Right renal cortex interstitium (tissue), 3 donors: ENCODE data around the gene SYNGR3. TPM values are rescaled to one million over a fixed set of nuclear protein-coding genes. Genes with fewer than 3 reads are reported as not detected.
A peak's percentile ranks its signal among the peaks of the same experiment; 100 is the strongest.

Experiments
- DNase-seq, 3 donors: peaks; one replicate each; pipeline ENCODE4 v3.0.0-alpha.2; 2013; ENCODE audit warnings: low read depth in 3 of 3, low spot score in 2 of 3
- polyA plus RNA-seq, 3 donors: library from polyadenylated mRNA; unstranded; fragments of 120-200 nt; gene quantifications; one replicate each; pipeline ENCODE4 v1.2.1, GENCODE V29; 2013; ENCODE audit not compliant: insufficient read length in 3 of 3

Gene SYNGR3
- polyA plus RNA-seq, 3 donors = 1.3 to 1.9 (median 1.4) TPM

DNA sequence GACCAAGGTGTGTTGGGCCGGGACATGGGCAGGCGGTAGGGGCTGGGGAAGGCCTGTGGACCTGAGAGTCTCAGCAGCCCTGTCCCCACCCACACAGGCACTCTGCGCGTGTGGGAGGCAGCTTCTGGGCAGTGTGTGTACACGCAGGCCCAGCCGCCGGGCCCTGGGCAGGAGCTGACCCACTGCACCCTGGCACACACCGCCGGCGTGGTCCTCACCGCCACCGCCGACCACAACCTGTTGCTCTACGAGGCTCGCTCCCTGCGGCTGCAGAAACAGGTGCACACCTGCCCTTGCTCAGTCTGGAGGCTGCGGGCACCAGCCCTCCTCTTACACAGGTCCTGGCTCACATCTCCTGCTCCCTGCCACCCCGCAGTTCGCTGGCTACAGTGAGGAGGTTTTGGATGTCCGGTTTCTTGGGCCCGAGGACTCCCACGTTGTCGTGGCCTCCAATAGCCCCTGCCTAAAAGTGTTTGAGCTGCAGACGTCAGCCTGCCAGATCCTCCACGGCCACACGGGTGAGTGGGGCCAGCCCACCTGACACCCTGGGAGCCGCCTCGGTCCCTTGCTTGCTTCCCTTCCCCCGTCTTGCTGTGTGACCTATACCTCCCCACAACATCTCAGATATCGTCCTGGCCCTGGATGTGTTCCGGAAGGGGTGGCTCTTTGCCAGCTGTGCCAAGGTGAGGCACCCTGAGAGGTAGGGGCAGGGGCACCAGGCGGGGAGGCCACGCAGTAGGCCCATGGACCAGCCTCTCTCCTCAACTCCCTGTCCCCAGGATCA is 14.1 kb upstream of the SYNGR3 start:
- DNase-seq = no peak

GRCh38 chr16:1976216-1976520 is 13.6 kb upstream of the SYNGR3 start:
- DNase-seq = no peak

GRCh38 chr16:1976951-1977874 is 12.6 kb upstream of the SYNGR3 start:
- DNase-seq = no peak

DNA sequence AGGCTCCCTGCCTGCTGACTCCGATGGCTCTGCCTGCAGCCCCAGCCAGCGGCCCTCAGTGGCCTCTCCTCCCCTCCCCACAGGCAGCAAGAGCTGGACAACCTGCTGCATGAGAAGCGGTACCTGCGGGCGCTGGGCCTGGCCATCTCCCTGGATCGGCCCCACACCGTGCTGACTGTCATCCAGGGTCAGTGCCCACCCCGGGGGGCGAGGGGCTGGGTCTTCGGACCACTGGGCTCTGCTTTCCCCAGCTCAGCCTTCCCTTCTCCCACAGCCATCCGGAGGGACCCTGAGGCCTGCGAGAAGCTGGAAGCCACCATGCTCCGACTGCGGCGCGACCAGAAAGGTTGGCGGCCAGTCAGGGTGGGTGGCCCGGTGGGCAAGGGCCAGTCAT is 11.9 kb upstream of the SYNGR3 start:
- DNase-seq = no peak

DNA sequence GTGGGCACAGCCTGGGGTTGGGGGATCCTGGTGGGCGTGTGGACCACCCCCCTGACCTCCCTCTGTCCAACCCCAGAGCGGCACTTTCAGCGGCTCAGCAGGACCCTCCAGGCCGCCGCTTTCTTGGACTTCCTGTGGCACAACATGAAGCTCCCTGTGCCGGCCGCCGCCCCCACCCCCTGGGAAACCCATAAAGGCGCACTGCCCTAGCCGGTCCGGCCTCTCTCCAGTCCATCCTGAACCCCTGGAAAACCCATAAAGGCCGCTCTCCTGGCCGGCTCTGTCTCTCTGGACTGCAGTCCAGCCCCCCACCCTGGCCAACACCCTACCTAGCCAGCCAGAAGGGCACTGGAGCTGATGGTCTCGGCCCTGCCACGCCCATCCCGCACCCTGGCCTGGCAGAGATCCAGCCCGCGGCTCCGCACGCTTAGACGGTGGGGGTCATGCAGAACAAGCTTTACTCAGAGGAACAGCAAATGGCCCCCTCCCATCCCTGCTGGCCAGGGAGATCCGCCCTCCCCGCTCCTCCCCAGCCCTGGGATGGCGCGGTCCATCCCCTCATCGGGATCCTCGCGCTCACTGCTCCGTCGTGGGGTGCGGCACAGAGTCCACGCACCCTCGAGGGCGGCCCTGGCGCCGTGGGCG is 11.2 kb upstream of the SYNGR3 start:
- DNase-seq = no peak

DNA sequence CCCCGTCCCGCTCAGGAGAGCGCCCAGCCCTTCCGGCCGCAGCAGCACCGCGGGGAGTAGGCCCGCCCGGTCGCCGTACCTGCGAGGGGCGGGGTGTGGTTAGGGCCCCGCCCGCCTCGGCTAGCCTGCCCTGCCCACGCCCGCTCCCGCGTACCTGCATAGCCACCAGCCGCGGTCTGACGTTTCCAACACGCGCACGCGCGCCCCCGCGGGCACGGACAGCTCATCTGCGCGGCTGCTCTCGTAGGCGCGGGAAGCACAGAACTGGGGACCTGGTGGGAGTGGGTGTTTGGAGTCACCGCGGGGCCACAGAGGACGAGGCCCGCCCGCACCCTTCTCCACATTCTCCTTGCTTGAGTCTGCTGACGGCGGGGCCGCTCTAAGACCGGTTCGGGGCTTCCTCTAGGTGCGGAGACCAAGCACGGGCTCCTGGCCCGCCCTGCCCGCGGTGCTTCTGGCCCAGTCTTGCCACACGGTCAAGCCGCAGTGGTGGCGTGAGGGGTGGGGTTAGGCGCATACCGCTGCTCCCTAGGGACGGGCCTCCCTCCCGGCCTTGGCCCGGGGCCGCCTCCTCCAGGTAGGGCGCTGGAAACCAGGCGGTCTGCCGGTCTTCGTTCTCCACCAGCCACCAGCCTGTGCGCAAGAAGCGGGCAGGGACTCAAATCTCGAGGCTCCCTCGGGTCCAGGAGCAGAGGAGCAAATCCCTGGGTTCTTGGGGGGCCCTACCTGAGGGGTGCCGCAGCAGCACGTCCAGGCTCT is 10.3 kb upstream of the SYNGR3 start:
- no peak for DNase-seq

DNA sequence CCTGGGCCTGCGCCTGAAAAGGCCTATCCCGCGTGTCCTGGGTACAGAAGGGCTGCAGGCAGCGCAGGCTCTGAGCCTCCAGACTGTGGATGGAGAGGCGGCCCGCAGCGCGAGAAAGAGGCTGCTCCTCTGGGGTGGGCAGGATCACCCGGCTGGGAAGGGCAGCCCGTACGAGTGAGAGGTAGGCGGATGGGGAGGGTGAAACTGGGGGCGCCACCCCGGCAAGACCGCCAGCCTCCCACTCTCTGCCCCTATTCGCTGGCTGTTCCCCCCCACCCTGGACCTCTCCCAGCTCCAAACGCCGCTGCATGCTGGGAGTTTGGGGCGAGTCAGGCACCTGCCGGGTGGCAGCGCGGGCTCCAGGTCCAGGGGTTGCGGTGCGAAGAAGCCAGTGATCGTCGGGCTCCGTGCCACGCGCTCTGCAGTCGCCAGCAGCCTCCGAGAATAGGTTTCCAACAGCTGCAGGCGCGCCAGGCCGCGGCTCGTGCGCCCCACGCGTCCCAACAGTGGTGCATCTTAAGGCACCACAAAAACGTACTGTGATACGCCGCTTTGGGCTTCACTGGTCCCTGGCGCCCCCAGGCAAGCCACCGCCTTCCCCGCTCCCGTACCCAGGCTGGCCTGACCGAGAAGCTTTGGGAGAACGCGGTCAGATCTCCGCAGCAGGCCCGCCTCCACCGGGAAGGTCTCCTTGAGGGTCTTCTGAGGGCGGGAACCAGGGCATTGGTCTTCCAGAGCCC is 9.6 kb upstream of the SYNGR3 start:
- no peak for DNase-seq

- DNase-seq = no peak
Measured at GRCh38 chr16:1980770-1981087, 9.0 kb upstream of the SYNGR3 start.

DNA sequence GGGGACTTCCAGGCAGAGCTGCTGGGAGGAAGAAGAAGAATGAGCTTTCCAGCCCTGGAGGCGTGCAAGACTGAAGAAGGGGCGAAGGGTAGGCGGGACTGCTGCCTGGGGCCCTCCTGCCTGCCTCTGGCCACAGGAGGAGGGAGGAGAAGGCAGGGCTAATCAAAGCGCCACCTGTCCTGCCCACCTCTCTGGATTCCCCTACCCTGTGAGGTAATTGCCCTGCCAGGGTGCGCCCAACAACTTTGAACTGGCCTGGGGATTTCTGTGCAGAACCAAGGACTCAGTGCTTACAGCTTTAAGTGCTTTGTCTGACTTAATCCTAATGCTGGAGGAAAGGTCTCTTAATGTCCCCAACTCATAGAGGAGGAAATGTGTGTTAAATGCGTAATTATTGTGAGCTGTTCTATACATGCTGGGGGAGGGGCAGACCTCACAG is 8.4 kb upstream of the SYNGR3 start, which contains the start of gene NOXO1:
Gene NOXO1 (minus strand): TSS at position 72 of the 439 bp plus-strand sequence. CDS start 290 bp downstream, outside the sequence.
- no peak for DNase-seq

- no peak for DNase-seq
Measured at GRCh38 chr16:1982013-1982433, 7.7 kb upstream of the SYNGR3 start.

DNA sequence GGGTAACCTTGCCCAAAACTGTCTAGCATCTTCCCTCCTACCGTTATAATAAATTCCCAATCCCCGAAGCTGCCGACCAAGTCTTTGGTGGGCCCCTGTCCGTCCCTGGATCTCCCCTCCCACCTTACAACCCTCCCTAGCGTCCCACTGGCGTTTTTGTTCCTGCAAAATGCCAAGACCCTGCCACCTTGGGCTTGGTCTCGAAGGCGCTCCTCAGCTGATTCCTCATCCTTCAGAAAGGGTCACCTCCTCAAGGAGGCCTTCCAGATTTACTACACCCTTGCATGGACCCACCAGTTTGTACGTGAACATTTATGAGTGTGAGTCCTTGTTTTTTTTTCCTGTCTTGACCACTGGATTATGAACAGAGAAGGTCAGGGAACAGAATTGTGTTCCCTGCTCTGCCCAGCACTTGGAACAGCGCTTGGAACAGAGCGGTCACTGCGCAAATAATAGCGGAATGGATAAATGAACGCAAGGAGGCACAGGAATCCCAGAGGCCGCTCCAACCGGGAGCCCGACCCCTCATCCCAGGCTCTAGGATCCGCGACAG is 6.7 kb upstream of the SYNGR3 start:
- DNase-seq = no peak

DNA sequence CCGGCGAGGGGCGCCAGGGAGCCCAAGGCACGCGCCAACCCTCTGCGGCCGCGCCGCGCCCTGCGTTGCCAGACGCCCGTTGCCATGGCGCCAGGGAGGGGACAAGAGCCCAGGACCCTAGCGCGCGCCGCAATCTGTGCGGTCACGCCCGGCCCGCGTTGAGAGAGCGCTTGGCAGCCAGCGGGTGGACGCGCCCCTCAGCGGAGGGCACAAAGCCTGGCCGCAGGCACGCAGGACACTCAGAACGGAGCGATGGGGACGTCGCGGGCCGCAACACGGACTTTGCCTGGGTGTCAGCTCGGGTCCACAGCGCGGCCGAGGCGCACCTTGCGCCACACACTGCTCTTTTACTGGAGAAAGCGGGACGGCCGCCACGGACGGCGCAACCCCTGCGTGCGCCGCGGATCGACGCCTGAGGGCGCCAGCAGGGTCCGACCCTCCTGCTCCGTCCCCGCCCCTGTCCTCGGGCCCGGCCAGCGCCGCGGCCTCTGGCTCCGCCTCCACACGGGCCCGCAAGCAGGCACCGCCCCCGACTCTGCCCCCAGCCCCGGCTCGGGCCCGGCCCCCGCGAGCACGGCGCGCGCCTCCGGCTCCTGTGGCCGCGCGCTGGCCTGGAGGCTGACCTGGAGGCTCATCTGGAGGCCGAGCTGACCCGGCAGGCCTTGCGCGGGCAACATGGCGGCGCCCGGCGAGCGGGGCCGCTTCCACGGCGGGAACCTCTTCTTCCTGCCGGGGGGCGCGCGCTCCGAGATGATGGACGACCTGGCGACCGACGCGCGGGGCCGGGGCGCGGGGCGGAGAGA is 6.0 kb upstream of the SYNGR3 start, which contains the start of gene GFER:
Gene GFER (plus strand): TSS at position 650 of the 803 bp plus-strand sequence. CDS start 26 bp downstream, at position 676.
- peak in 2 of 3 donors; percentile 79 to 82 for DNase-seq

DNA sequence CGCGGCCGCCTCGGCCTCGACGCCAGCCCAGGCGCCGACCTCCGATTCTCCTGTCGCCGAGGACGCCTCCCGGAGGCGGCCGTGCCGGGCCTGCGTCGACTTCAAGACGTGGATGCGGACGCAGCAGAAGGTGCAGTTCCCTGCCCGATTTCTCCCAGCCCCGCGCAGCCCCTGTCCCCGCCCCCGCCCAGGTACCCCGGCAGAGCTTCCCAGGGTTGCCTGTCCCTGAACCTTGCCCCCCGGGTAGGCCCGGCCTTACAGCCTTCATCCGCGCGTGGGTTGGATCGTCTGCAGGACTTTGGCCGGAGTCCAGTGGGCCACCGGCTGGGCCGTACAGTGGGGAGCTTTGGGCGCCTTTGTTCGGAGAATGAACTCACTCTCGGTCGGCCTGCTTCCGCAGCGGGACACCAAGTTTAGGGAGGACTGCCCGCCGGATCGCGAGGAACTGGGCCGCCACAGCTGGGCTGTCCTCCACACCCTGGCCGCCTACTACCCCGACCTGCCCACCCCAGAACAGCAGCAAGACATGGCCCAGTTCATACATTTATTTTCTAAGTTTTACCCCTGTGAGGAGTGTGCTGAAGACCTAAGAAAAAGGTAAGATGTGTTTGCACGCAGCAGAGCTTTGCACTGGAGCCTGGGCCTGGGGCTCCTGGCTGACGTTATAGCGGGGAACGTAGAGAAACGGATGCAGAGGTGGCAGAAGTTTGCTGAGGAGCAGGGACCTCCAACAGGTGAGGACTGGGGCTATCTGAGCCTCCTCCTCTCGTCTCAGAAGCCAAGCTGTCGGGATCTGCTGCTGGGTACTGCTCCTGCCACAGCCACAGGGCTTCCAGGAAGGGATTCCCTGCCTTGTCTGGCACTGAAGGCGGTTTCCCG is 5.2 kb upstream of the SYNGR3 start:
- DNase-seq = no peak

DNA sequence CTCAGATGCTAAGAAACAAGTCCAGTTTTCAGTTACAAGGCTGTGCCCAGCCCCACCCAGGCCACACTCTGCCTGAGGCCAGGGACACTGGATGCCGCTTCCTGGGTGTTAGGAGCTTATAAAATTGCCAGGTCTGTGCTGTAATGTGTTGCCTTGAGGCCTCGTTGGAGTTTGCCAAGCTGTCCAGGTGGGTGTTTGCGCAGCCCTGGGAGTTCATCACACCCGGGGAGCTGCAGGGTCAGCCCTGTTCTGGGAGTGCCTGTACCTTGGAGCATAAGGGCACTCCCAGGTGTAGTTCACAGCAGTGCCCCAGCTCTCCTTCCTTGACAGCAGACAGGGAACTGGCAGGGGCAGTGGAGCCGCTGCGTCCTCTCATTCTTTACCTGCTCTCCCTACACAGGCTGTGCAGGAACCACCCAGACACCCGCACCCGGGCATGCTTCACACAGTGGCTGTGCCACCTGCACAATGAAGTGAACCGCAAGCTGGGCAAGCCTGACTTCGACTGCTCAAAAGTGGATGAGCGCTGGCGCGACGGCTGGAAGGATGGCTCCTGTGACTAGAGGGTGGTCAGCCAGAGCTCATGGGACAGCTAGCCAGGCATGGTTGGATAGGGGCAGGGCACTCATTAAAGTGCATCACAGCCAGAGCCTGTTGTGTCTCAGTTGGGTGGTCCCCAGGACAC is 4.2 kb upstream of the SYNGR3 start:
- no peak for DNase-seq

- DNase-seq = no peak
Measured at GRCh38 chr16:1987198-1987597, 2.6 kb upstream of the SYNGR3 start.

DNA sequence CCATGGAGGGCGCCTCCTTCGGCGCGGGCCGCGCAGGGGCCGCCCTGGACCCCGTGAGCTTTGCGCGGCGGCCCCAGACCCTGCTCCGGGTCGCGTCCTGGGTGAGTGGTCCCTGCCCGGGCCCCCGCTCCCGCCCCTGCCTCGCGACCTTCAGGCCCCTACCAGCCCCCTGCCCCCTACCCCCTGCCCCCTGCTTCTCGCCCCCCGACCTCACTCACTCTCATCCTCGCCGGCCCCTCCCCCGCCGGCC is 256 bp downstream of the SYNGR3 start:
- DNase-seq = no peak

- DNase-seq = no peak
Measured at GRCh38 chr16:1990351-1991134, 773 bp downstream of the SYNGR3 start.
